HG03159 (cell line): ENCODE results near the gene MDC1.
"Not testable (repeated sequence)": the region's sequence is repeated elsewhere in the genome, so short reads cannot be mapped to it uniquely, and the experiment has no call there.

ENCODE experiments used
- ATAC-seq: cut with Tn5 transposase; IDR thresholded peaks from one replicate; pipeline ENCODE4 v1.9.1; 2021; ENCODE audit warnings: mild to moderate bottlenecking, moderate library complexity; ENCODE audit not compliant: unreplicated experiment

Gene MDC1

DNA sequence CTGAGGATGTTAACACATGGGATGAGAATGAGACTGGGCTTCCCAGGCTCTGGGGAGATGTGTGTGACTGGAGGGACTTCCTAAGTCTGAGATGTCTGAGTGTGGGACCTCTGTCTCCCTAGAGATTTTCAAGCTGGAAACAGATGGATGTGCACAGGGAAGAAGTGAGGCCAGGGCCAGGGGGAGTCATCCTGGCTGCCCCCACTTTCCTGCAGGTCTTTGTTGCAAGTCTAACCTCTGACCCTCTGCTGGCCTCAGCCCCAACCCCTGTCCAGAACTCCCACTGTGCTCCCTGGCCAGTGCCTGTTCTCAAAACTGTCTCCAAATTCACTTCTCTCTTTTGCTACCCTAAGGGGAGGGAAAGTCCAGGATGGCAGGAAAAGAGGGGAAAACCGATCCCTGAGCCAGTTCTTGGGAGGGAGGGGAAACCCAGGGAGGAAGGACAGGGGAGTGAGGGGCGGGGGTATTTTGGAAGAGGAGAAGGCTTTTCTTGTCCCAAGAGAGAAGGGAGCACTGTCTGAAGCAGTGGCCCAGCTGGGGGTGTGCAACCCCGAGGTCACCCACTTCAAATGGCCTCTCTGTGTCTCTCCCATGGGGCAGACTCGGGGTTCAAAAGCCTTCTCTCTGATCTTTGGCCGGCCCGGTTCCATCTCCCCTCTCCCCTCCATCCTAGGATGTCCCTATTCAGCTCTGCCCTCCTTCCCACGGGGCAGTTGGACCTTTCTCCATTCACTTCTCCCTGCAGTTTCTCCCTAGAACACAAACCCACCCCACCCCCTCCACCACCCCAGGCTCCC is 33.7 kb downstream of the MDC1 start:
- no peak for ATAC-seq

GRCh38 chr6:30682143-30683117 is 34.7 kb downstream of the MDC1 start:
- peak; percentile 45 for ATAC-seq

GRCh38 chr6:30681766-30682142 is 35.3 kb downstream of the MDC1 start:
- no peak for ATAC-seq

GRCh38 chr6:30679765-30680535 is 37.1 kb downstream of the MDC1 start:
- no peak for ATAC-seq

DNA sequence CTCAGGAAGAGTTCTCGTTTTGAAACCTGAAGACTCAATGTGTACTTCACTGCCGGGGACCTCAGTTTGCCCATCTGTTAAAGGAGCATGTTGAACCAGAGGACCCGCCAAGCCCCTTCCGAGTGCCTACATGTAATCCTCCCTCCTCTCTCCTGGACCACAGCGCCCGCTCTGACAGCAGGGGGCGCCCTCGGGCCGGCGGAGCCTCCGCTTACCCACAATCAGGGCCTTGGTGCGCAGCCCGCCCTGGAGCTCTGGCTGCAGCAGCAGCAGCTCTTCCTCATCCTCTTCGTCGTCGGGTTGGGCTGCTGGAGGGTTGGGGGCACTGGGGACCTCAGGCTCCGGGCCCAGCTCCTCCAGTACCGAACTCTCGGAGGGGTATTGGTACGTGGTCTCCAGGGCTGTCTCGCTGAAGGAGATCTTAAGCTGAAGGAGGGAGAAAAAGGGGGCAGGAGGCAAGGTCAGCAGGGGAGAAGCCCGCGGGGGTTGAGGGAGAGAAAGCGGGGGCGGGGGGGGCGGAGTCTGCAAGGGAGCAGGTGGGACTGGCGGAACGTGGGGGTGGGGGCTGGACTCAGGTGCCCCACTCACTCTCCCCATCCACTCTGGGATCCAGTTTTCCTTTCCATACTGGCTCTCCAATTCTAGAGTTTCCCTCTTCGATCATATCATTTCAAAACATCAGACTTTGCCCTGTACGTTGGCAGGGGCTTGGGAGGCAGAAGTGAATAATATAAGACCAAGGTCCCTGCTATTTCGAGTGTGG is 37.9 kb downstream of the MDC1 start:
- no peak for ATAC-seq

DNA sequence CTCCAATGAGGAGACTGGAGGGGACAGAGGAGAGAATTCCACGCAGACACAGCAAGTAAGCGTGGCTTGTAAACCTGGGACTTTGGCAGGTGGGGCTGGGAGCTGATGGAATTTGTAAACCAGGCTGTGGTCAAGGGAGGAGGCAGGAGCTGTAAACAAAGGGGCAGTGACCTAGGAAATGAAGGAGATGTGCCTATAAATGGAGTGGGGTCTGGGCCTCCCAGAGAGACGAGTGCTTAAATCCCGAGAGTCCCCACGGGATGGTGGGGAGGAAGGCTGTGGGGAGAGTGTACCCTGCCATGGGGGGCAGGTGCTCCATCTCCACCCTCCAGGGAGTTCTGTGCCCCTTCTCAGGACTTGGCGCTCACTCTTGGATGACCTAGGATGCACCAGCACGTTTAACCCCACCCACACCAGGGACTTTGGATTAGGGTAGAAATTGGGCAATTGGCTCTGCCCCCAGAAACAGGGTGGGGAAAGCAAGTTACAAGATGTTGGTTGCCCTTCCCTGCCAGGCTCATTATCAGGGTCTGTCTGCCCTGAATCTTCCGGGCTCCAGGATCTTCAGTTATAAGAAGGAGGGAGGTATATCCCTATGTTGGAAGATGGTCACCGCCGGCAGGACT is 40.3 kb downstream of the MDC1 start:
- ATAC-seq, result no peak

DNA sequence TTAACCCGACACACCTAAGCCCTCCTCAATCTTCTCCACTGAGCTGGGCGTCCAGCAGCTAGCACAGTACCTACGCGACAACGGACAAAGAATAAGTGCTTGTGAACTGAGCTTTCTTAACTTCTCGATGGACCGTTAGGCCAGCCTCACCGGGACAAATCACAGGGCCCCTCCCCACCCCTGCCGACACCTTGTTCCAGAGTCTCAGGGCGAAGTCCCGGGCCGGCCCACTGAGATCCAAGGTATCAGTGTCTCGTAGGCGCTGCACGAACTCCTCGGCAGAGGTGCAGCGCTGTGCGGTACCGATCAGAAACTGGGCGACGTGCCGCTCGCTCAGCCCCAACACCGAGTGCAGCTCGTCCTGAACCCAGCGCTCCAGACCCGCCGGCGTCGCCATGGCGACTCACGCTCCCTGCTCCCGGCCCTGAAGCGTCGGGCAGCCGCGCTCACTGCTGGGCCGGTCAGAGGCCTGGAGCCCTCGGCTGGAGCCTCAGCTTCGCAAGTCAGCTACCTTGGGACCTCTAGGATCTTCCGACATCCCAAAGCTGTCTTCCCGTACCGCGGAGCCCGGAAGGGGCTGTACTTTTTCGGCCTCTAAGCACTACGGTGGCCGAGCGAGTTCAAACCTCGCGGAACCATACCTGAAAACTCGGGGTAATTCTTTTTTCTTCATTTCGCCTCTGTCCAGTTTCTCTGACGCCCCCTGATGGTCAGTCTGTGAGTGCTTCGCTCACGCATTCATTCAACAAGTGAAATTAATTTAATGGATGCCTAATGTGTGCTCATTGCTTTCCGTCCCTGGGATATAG is 44.4 kb downstream of the MDC1 start, which contains the start of gene DHX16:
DHX16 (minus strand) TSS at position 562 of the 809 bp plus-strand sequence; CDS start at position 397, 165 bp downstream.
- peak; percentile 63 for ATAC-seq

DNA sequence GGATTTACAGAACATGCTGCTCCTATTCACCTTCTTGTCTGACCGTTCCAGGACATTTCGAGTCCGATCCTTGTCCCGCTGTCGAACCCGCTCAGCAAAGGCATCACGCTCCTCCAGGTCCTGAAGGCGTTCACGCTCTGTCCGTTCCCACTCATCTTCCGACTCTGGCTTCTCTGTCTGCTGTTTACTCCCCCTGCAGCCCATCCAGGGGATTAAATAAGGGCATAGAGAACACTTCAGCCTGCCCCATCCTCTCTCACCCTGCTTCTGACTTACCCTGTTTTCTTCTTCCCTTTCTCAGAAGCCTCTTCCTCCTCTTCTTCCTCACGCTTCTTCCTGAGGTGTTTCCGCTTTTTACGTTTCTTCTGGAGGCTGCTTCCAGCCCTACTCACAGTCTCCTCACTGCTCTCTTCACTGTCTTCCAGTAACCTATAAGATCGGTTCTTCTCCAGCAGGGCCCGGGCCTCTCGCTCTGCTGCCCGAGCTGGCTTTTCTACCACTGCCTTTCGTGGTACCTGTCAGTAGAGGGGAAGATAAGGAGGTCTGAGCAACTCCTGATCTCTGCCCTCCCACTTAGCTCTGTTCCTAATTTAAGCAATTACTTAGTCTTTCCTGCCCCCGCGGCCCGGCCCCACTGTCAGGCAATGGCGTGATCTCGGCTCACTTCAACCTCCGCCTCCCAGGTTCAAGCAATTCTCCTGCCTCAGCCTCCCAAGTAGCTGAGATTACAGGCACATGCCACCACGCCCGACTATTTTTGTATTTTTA is 46.1 kb downstream of the MDC1 start:
- no peak for ATAC-seq

DNA sequence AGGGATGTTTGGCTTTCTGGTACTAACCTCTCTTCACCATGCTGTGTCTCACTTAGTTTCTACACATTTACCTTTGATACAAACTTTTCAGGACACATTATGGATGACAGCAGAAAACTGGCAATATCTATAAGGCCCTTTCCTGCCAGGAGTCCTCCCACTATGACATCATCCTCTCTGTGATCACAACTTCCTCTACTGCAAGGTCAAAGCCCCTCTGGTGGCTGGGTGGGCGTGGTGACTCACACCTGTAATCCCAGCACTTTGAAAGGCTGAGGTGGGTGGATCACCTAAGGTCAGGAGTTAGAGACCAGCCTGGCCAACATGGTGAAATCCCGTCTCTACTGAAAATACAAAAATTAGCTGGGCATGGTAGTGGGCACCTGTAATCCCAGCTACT is 50.8 kb downstream of the MDC1 start:
- ATAC-seq, result not testable (repeated sequence)

GRCh38 chr6:30664994-30665767 is 51.9 kb downstream of the MDC1 start:
- ATAC-seq, result no peak

- not testable (repeated sequence) for ATAC-seq
These were observed 59.2 kb downstream of the MDC1 start for GRCh38 chr6:30657922-30658321.

GRCh38 chr6:30657454-30657853 is 59.6 kb downstream of the MDC1 start:
- no peak for ATAC-seq

- ATAC-seq, result no peak
These were observed 60.6 kb downstream of the MDC1 start for GRCh38 chr6:30656513-30656912.

DNA sequence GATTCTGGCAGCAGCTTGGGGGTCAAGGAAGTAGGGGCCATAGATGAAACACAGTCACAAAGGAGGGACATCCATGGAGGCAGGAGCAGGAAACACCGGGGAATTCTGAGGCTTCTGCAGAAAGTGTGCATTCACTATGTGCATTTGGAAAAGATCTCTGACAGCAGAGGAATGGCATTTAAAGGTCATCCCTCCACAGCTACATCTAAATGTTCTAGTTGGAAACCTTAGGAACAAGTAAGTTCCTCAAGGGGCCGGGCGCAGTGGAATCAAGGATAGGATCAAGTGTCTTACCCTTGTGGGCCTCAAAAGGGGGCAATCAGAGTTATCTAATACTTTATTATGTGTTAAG is 61.4 kb downstream of the MDC1 start:
- ATAC-seq, result no peak

DNA sequence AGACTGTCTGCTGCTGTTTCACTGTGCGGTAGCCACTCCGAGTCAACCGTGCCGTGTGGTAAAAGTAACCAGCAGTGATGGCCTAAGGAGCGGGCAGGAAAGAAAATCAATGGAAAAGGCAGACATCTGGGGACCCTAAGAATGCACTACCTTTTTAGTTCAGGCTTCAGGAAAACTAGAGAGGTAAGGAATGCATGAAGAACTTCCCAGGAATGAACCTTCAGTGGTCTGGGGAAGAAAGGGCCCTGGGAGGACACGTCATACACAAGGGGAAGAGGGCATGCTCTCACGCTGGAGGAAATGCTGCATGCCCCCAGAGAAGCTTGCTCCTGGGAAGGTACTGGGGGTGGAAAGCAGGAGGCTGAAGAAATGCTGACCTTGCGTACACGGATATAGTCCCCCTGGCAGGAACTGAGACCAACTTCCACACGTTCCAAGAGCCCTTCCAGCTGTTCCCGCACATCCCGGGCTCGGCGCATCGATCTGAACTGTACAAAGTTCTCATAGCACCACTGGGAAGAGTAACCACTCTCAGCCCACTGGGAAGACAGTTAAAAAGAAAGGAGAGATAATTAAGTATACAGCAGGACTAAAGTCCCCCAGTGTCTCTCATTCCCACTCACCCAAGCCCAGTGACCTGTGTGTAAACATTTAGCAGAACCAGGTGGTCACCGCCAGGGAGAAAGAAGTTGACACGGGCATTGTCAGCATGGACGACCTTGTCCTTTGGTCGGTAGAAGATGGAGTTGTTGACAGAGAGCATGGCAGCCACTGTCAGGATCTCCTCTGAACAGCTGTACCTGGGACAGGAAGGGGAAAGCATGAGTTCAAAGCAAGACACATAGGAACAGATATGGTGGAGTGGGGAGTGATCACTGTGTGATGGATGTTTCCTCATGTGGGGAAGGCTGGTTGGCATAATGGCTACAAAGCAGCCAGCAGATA is 62.0 kb downstream of the MDC1 start:
- no peak for ATAC-seq

GRCh38 chr6:30651143-30651542 is 65.9 kb downstream of the MDC1 start:
- no peak for ATAC-seq
